Measurements from ENCODE around the gene ZNF544.

The ZNF544 gene

GRCh38 chr19:58217607-58218391 is 10.9 kb upstream of the ZNF544 start:
- Histone ChIP-seq H3K4me2 (ENCODE audit: low read depth, low read length) (no peak overlapping the region), H3K36me3 (replicated peaks; ENCODE audit: insufficient read depth, low read length) (no peaks in the 10 kb centered on the region), H3K4me3 (ENCODE audit: low read length) (no peak overlapping the region), H4K20me1 (ENCODE audit: insufficient read depth, low read length) (no peaks in the 10 kb centered on the region), H3K27ac (ENCODE audit: low read length) (no peak overlapping the region), H3K9me3 (replicated peaks; ENCODE audit: insufficient read depth, low read length) (no peaks in the 10 kb centered on the region), H3K9ac (ENCODE audit: low read length) (no peak overlapping the region), H3F3A (ENCODE audit: insufficient read depth, low read length) (no peaks in the 10 kb centered on the region), H2AFZ (ENCODE audit: low read length) (no peak overlapping the region), H3K4me1 (ENCODE audit: low read length) (no peaks in the 10 kb centered on the region), H3K9me2 (replicated peaks; ENCODE audit: insufficient read depth, low read length) (no peaks in the 10 kb centered on the region), H3K79me2 (ENCODE audit: low read length) (no peaks in the 10 kb centered on the region), H3K27me3 (replicated peaks; ENCODE audit: insufficient read depth, low read length) (no peaks in the 10 kb centered on the region)
- TF ChIP-seq CTCF (IDR thresholded peaks at IDR 0.05; ENCODE audit: low read length) = no peak
- no peak for TF ChIP-seq EZH2phosphoT487 (IDR thresholded peaks at IDR 0.05; ENCODE audit: low read length)
- TF ChIP-seq EZH2 (optimal IDR thresholded peaks at IDR 0.05; ENCODE audit: low read depth, low read length) = no peak
- DNase-seq = no peak

- no peak for DNase-seq
- Histone ChIP-seq H4K20me1 (ENCODE audit: insufficient read depth, low read length) (no peaks in the 10 kb centered on the region), H3F3A (ENCODE audit: insufficient read depth, low read length) (no peaks in the 10 kb centered on the region), H3K9ac (ENCODE audit: low read length) (no peak overlapping the region), H3K79me2 (ENCODE audit: low read length) (no peaks in the 10 kb centered on the region), H3K9me3 (replicated peaks; ENCODE audit: insufficient read depth, low read length) (no peaks in the 10 kb centered on the region), H3K4me2 (ENCODE audit: low read depth, low read length) (no peak overlapping the region), H3K36me3 (replicated peaks; ENCODE audit: insufficient read depth, low read length) (no peaks in the 10 kb centered on the region), H2AFZ (ENCODE audit: low read length) (no peak overlapping the region), H3K9me2 (replicated peaks; ENCODE audit: insufficient read depth, low read length) (no peaks in the 10 kb centered on the region), H3K27me3 (replicated peaks; ENCODE audit: insufficient read depth, low read length) (no peaks in the 10 kb centered on the region), H3K4me3 (ENCODE audit: low read length) (no peak overlapping the region), H3K27ac (ENCODE audit: low read length) (no peak overlapping the region), H3K4me1 (ENCODE audit: low read length) (no peaks in the 10 kb centered on the region)
- TF ChIP-seq EZH2 (optimal IDR thresholded peaks at IDR 0.05; ENCODE audit: low read depth, low read length) (no peak), EZH2phosphoT487 (IDR thresholded peaks at IDR 0.05; ENCODE audit: low read length) (no peak), CTCF (IDR thresholded peaks at IDR 0.05; ENCODE audit: low read length) (no peak)
Measured at GRCh38 chr19:58218899-58219298, 9.8 kb upstream of the ZNF544 start.

- H3K27me3 ChIP-seq (replicated peaks; ENCODE audit: insufficient read depth, low read length) = no peaks in the 10 kb centered on the region
- H3K79me2 ChIP-seq (ENCODE audit: low read length) = no peaks in the 10 kb centered on the region
- peak overlapping the region; percentile 41; the same call in 1 of the 2 replicates for H3K4me2 ChIP-seq (ENCODE audit: low read depth, low read length)
- no peak for DNase-seq
- H3F3A ChIP-seq (ENCODE audit: insufficient read depth, low read length) = no peaks in the 10 kb centered on the region
- H3K9me3 ChIP-seq (replicated peaks; ENCODE audit: insufficient read depth, low read length) = no peaks in the 10 kb centered on the region
- no peaks in the 10 kb centered on the region for H3K4me1 ChIP-seq (ENCODE audit: low read length)
- H2AFZ ChIP-seq (ENCODE audit: low read length) = peak overlapping the region; percentile 69; the same call in 1 of the 2 replicates
- no peaks in the 10 kb centered on the region; the same call in 1 of the 2 replicates for H3K36me3 ChIP-seq (replicated peaks; ENCODE audit: insufficient read depth, low read length)
- TF ChIP-seq CTCF (IDR thresholded peaks at IDR 0.05; ENCODE audit: low read length) (no peak), EZH2phosphoT487 (IDR thresholded peaks at IDR 0.05; ENCODE audit: low read length) (no peak), EZH2 (optimal IDR thresholded peaks at IDR 0.05; ENCODE audit: low read depth, low read length) (no peak)
- peak overlapping the region; percentile 59 for H3K4me3 ChIP-seq (ENCODE audit: low read length)
- no peaks in the 10 kb centered on the region for H4K20me1 ChIP-seq (ENCODE audit: insufficient read depth, low read length)
- no peak overlapping the region for H3K27ac ChIP-seq (ENCODE audit: low read length)
- H3K9me2 ChIP-seq (replicated peaks; ENCODE audit: insufficient read depth, low read length) = no peaks in the 10 kb centered on the region
- peak overlapping the region; percentile 28; the same call in 1 of the 2 replicates for H3K9ac ChIP-seq (ENCODE audit: low read length)
Measured at GRCh38 chr19:58227964-58228584, 640 bp upstream of the ZNF544 start.
